Activated T-helper 17 cell treated with anti-CD3 and anti-CD28 coated beads, Interleukin-2, amount 50 U/mL, for 72 hours (primary cell): Measurements from ENCODE around the gene FAM204A. TPM values are rescaled to one million over a fixed set of nuclear protein-coding genes. Genes with fewer than 3 reads are reported as not detected.

Experiments
- ATAC-seq: fragments of 150-1000 bp; cut with Tn5 transposase; replicated peaks from 2 replicates; pipeline ENCODE4 v1.10.0; 2021; ENCODE audit warnings: mild to moderate bottlenecking, moderate library complexity
- H3K27ac Mint-ChIP-seq: one replicate; pipeline ENCODE4 v1.8.0; 2022; ENCODE audit warnings: mixed read lengths
- H3K27me3 Mint-ChIP-seq: one replicate; pipeline ENCODE4 v1.8.0; 2022; ENCODE audit warnings: mixed read lengths
- H3K36me3 Mint-ChIP-seq: one replicate; pipeline ENCODE4 v1.8.0; 2022; ENCODE audit warnings: low read depth, mild to moderate bottlenecking, mixed read lengths
- H3K4me1 Mint-ChIP-seq: one replicate; pipeline ENCODE4 v1.8.0; 2022; ENCODE audit warnings: mixed read lengths
- H3K4me3 Mint-ChIP-seq: one replicate; pipeline ENCODE4 v1.8.0; 2022; ENCODE audit warnings: mild to moderate bottlenecking, mixed read lengths
- H3K9me3 Mint-ChIP-seq: one replicate; pipeline ENCODE4 v1.8.0; 2022; ENCODE audit warnings: mixed read lengths
- total RNA-seq, 2 donors: library from RNA; stranded (reverse); gene quantifications; one replicate each; pipeline ENCODE4 v1.2.3, GENCODE V29; 2022

The FAM204A gene
- 10 to 100 TPM; 41.8 to 56.4 TPM for total RNA-seq

GRCh38 chr10:118341791-118342637, at the start of gene FAM204A:
Gene FAM204A, minus strand, starts transcription at chr10:118342324. Its CDS starts 5,909 bp downstream, at chr10:118336415.
- no peaks in the 10 kb centered on the region for H3K27me3 Mint-ChIP-seq
- no peaks in the 10 kb centered on the region for H3K9me3 Mint-ChIP-seq
- H3K27ac Mint-ChIP-seq, result peak within 1 kb of the TSS; percentile 94
- H3K4me1 Mint-ChIP-seq, result peaks cover 35% of the 10 kb centered on the region
- peaks cover 41% of the 10 kb centered on the region for H3K36me3 Mint-ChIP-seq
- H3K4me3 Mint-ChIP-seq, result peak within 1 kb of the TSS; percentile 87
- ATAC-seq, result peak; percentile 100

GRCh38 chr10:118383699-118384098, 41.6 kb upstream of the FAM204A start:
- no peaks in the 10 kb centered on the region for H3K4me1 Mint-ChIP-seq
- H3K27me3 Mint-ChIP-seq, result peaks cover 36% of the 10 kb centered on the region
- no peak for ATAC-seq
- H3K9me3 Mint-ChIP-seq, result no peaks in the 10 kb centered on the region
- no peak overlapping the region for H3K27ac Mint-ChIP-seq
- H3K36me3 Mint-ChIP-seq, result no peaks in the 10 kb centered on the region
- H3K4me3 Mint-ChIP-seq, result no peak overlapping the region

- Mint-ChIP-seq H3K27me3 (peaks cover 42% of the 10 kb centered on the region), H3K27ac (no peak overlapping the region), H3K9me3 (no peaks in the 10 kb centered on the region), H3K4me3 (no peak overlapping the region), H3K36me3 (no peaks in the 10 kb centered on the region), H3K4me1 (no peaks in the 10 kb centered on the region)
- no peak for ATAC-seq
Observed at GRCh38 chr10:118383063-118383689, 41.1 kb upstream of the FAM204A start.

GRCh38 chr10:118374404-118374803, 32.3 kb upstream of the FAM204A start:
- H3K36me3 Mint-ChIP-seq, result no peaks in the 10 kb centered on the region
- H3K4me3 Mint-ChIP-seq, result no peak overlapping the region
- H3K27ac Mint-ChIP-seq, result no peak overlapping the region
- H3K4me1 Mint-ChIP-seq, result no peaks in the 10 kb centered on the region
- ATAC-seq, result no peak
- peaks cover 33% of the 10 kb centered on the region for H3K27me3 Mint-ChIP-seq
- H3K9me3 Mint-ChIP-seq, result no peaks in the 10 kb centered on the region

GRCh38 chr10:118373786-118374185, 31.7 kb upstream of the FAM204A start:
- Mint-ChIP-seq H3K4me1 (no peaks in the 10 kb centered on the region), H3K27me3 (peaks cover 30% of the 10 kb centered on the region), H3K27ac (no peak overlapping the region), H3K4me3 (no peak overlapping the region), H3K9me3 (no peaks in the 10 kb centered on the region), H3K36me3 (no peaks in the 10 kb centered on the region)
- no peak for ATAC-seq

- Mint-ChIP-seq H3K27ac (no peak overlapping the region), H3K27me3 (peaks cover 24% of the 10 kb centered on the region), H3K4me3 (no peak overlapping the region), H3K9me3 (no peaks in the 10 kb centered on the region), H3K36me3 (no peaks in the 10 kb centered on the region), H3K4me1 (no peaks in the 10 kb centered on the region)
- ATAC-seq, result no peak
Observed at GRCh38 chr10:118370499-118370898, 28.4 kb upstream of the FAM204A start.

- ATAC-seq, result no peak
- H3K4me1 Mint-ChIP-seq, result no peaks in the 10 kb centered on the region
- no peak overlapping the region for H3K4me3 Mint-ChIP-seq
Observed at GRCh38 chr10:118369641-118370205, 27.6 kb upstream of the FAM204A start.

GRCh38 chr10:118365702-118366101, 23.6 kb upstream of the FAM204A start:
- Mint-ChIP-seq H3K27ac (no peak overlapping the region), H3K36me3 (no peaks in the 10 kb centered on the region), H3K4me1 (no peaks in the 10 kb centered on the region), H3K9me3 (peaks cover 4% of the 10 kb centered on the region), H3K27me3 (peaks cover 21% of the 10 kb centered on the region), H3K4me3 (no peak overlapping the region)
- ATAC-seq, result no peak

More at GRCh38 chr10:118369641-118370205, 27.6 kb upstream of the FAM204A start:
- Mint-ChIP-seq H3K27ac (no peak overlapping the region), H3K36me3 (no peaks in the 10 kb centered on the region), H3K27me3 (peaks cover 27% of the 10 kb centered on the region), H3K9me3 (peaks cover 4% of the 10 kb centered on the region)

GRCh38 chr10:118362103-118362502, 20.0 kb upstream of the FAM204A start:
- H3K27ac Mint-ChIP-seq, result no peak overlapping the region
- no peak overlapping the region for H3K4me3 Mint-ChIP-seq
- ATAC-seq, result no peak
- H3K4me1 Mint-ChIP-seq, result no peaks in the 10 kb centered on the region
- peaks cover 14% of the 10 kb centered on the region for H3K27me3 Mint-ChIP-seq
- peaks cover 4% of the 10 kb centered on the region for H3K9me3 Mint-ChIP-seq
- H3K36me3 Mint-ChIP-seq, result no peaks in the 10 kb centered on the region

GRCh38 chr10:118358327-118358726, 16.2 kb upstream of the FAM204A start:
- H3K4me3 Mint-ChIP-seq, result no peak overlapping the region

GRCh38 chr10:118357841-118358240, 15.7 kb upstream of the FAM204A start:
- no peak for ATAC-seq
- no peaks in the 10 kb centered on the region for H3K36me3 Mint-ChIP-seq
- no peak overlapping the region for H3K27ac Mint-ChIP-seq
- no peaks in the 10 kb centered on the region for H3K9me3 Mint-ChIP-seq
- H3K4me3 Mint-ChIP-seq, result no peak overlapping the region
- H3K27me3 Mint-ChIP-seq, result peaks cover 28% of the 10 kb centered on the region
- no peaks in the 10 kb centered on the region for H3K4me1 Mint-ChIP-seq

More at GRCh38 chr10:118358327-118358726, 16.2 kb upstream of the FAM204A start:
- Mint-ChIP-seq H3K27ac (no peak overlapping the region), H3K4me1 (no peaks in the 10 kb centered on the region), H3K9me3 (no peaks in the 10 kb centered on the region), H3K27me3 (peaks cover 28% of the 10 kb centered on the region), H3K36me3 (no peaks in the 10 kb centered on the region)
- no peak for ATAC-seq

GRCh38 chr10:118356628-118357027, 14.5 kb upstream of the FAM204A start:
- H3K9me3 Mint-ChIP-seq, result no peaks in the 10 kb centered on the region
- H3K27me3 Mint-ChIP-seq, result peaks cover 32% of the 10 kb centered on the region
- no peaks in the 10 kb centered on the region for H3K36me3 Mint-ChIP-seq
- no peak overlapping the region for H3K27ac Mint-ChIP-seq
- no peak for ATAC-seq
- H3K4me1 Mint-ChIP-seq, result no peaks in the 10 kb centered on the region
- H3K4me3 Mint-ChIP-seq, result no peak overlapping the region

- Mint-ChIP-seq H3K36me3 (no peaks in the 10 kb centered on the region), H3K4me1 (no peaks in the 10 kb centered on the region), H3K27ac (no peak overlapping the region), H3K4me3 (no peak overlapping the region), H3K9me3 (no peaks in the 10 kb centered on the region), H3K27me3 (peaks cover 37% of the 10 kb centered on the region)
- no peak for ATAC-seq
Observed at GRCh38 chr10:118355234-118355633, 13.1 kb upstream of the FAM204A start.

- Mint-ChIP-seq H3K27me3 (peaks cover 19% of the 10 kb centered on the region), H3K27ac (no peak overlapping the region), H3K36me3 (no peaks in the 10 kb centered on the region), H3K9me3 (no peaks in the 10 kb centered on the region), H3K4me3 (no peak overlapping the region), H3K4me1 (peaks cover 2% of the 10 kb centered on the region)
- no peak for ATAC-seq
Observed at GRCh38 chr10:118349235-118349634, 7.1 kb upstream of the FAM204A start.

- Mint-ChIP-seq H3K9me3 (no peaks in the 10 kb centered on the region), H3K27me3 (no peaks in the 10 kb centered on the region), H3K4me3 (peak overlapping the region; percentile 87), H3K36me3 (peaks cover 27% of the 10 kb centered on the region), H3K27ac (no peak overlapping the region), H3K4me1 (peaks cover 27% of the 10 kb centered on the region)
- ATAC-seq, result no peak
Observed at GRCh38 chr10:118343549-118343948, 1.4 kb upstream of the FAM204A start.
